ES-I3 (cell line): ENCODE measurements around the gene TSPAN33.

Experiments used
- H3K36me3 ChIP-seq: 2 replicates; pipeline ENCODE4 v1.6.1; 2013; ENCODE audit warnings: mild to moderate bottlenecking, low read length, control low read depth, moderate library complexity; ENCODE audit not compliant: insufficient read depth
- H3K4me1 ChIP-seq: 2 replicates; pipeline ENCODE4 v1.6.1; 2013; ENCODE audit warnings: mild to moderate bottlenecking, control low read depth, low read length; ENCODE audit not compliant: insufficient read depth
- H3K9ac ChIP-seq: 2 replicates; pipeline ENCODE4 v1.6.1; 2013; ENCODE audit warnings: low read depth, mild to moderate bottlenecking, low read length, moderate library complexity
- H3K9me3 ChIP-seq: 2 replicates; pipeline ENCODE4 v1.6.1; 2013; ENCODE audit warnings: mild to moderate bottlenecking, low read length, moderate library complexity; ENCODE audit not compliant: control insufficient read depth, insufficient read depth

Gene TSPAN33

GRCh38 chr7:129150199-129150996 is 5.9 kb downstream of the TSPAN33 start:
- Histone ChIP-seq H3K4me1 (peaks cover 9% of the 10 kb centered on the region), H3K9ac (no peak overlapping the region), H3K9me3 (no peaks in the 10 kb centered on the region), H3K36me3 (no peaks in the 10 kb centered on the region)

DNA sequence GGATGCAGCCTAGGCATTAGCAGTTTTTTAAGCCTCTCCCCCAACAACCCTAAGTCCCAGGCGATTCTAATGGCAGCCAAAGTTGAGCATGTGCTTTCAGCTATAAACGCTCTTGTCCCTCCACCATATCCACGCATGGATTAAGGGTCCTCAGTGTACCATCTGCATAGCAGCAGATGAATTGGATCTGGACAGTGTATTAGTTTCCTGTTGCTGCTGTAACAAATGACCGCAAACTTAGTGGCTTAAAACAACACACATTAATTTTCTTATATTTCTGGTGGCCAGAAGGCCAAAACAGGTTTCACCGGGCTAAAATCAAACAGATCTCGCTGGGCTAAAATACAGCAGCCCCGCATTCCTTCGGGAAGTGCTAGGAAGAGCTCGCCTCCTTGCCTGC is 13.1 kb downstream of the TSPAN33 start:
- Histone ChIP-seq H3K36me3 (no peaks in the 10 kb centered on the region; the same call in 1 of the 2 replicates), H3K9me3 (no peaks in the 10 kb centered on the region), H3K4me1 (no peaks in the 10 kb centered on the region), H3K9ac (no peak overlapping the region)

GRCh38 chr7:129159539-129159938 is 15.0 kb downstream of the TSPAN33 start:
- no peaks in the 10 kb centered on the region for H3K4me1 ChIP-seq
- no peaks in the 10 kb centered on the region for H3K9me3 ChIP-seq
- H3K9ac ChIP-seq = no peak overlapping the region
- H3K36me3 ChIP-seq = no peaks in the 10 kb centered on the region; the same call in 1 of the 2 replicates

DNA sequence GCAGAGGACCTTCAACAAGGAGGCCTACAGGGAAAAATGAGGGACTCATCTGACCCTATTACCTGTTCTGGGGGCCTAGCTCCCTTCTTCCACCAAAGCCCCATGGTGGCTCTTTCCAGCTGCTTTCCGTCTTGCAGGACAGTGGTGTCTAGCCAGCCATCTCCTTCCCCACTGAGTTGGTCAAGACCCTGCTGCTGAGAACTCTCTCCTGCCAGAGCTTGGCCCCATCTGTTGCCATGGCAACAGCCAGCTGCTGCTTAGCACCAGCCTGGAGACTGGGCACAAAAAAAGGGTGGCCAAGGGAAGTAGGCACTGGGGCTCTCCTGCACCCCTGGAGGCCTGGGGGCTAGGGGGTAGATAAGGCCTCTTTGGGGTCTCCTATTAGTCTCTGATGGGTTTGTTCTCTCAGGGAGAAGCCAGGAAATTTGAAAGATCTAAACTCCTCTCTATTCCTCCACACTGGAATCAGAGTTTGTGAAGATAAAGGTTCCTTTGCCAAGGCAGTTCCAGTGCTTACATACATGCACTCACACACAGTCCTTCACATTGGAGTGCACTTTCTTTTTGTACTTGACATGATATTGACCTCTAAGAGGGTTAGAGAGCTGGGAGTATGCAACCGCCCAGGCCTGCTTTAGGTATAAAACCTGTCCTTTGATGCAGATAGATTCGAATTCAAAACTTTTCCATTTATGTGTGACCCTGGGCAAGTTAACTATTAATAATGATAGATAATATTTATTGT is 15.8 kb downstream of the TSPAN33 start:
- H3K4me1 ChIP-seq = no peaks in the 10 kb centered on the region
- H3K36me3 ChIP-seq = no peaks in the 10 kb centered on the region; the same call in none of the 2 replicates
- no peak overlapping the region for H3K9ac ChIP-seq
- no peaks in the 10 kb centered on the region for H3K9me3 ChIP-seq

DNA sequence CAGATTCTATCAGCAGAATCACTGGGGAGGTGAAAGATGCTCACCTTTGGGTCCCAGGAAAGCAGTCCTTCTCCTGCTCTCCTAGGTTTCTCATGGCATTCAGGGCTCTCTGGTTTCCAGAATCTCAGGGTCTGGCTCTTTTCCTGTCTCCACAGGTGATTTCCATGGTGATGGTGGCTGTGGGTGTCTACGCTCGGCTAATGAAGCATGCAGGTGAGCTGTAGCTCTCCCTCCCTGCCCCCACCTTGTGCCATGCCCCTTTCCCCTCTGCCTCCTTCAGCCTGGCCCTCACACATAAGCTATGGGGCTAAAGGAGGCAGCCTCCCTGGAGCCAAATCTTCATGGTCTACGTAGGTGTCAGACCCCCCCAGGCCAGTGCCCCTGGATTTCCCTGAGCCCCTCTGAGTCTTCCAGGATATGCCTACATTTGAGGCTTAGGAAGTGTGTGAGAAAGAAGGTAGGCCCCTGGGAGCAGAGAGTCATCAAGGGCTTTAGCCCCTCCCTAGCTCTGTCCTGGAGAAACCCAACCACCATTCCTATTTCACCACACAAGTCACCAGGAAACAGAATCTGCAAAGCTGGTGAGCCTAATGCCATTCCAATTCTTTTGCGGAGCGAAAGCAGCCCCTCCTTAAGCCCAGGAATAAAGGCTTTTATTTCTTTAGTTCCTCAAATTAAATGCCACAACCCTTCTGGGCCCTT is 17.2 kb downstream of the TSPAN33 start:
- Histone ChIP-seq H3K9me3 (no peaks in the 10 kb centered on the region), H3K4me1 (no peaks in the 10 kb centered on the region), H3K9ac (no peak overlapping the region), H3K36me3 (no peaks in the 10 kb centered on the region; the same call in none of the 2 replicates)

DNA sequence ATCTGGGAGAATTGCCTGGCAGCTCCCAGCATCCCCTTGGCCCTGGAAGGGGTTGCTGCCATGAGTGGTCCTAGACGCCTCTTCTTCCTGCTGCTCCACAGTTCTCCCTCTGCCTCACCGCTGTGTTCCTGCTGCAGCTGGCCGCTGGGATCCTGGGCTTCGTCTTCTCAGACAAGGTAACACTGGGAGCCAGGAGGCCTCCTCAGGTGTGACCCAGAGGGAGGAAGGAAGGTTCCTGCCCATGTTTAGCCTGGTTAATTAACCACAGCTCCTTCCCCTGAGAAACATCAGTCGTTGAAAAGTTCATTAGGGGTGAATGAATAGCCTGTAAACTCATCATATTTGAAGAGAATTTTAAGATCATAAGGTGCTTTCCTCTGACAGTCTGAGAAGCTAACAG is 18.2 kb downstream of the TSPAN33 start:
- Histone ChIP-seq H3K4me1 (peaks cover under 1% of the 10 kb centered on the region; the same call in 1 of the 2 replicates), H3K36me3 (no peaks in the 10 kb centered on the region; the same call in none of the 2 replicates), H3K9ac (no peak overlapping the region), H3K9me3 (no peaks in the 10 kb centered on the region)

DNA sequence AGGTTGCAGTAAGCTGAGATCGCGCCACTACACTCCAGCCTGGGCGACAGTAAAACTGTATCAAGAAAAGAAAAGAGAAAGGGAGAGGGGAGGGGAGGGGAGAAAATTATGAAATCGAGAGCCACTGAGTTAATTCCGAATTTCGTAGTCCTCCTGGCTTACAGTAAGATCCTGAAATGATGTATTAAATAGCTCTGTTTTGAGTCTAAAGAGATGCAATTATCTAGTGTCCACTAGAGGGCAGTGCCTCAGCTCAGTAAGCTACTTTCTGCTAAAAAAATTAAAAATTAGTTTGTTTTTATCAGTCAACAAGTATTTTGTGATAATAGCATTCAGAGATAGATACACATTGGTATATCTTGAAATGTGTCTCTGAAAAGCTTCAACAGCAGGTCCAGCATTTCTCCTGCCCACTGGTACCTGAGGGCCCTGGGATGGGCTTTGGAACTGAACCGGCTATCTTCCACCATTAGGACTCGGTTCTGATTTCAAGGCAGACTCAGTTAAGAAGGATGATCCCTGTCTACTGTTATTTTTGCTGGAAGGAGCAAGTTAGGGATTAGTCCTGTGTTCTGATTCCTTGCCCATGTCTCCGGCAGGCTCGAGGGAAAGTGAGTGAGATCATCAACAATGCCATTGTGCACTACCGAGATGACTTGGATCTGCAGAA is 19.5 kb downstream of the TSPAN33 start:
- H3K36me3 ChIP-seq = no peaks in the 10 kb centered on the region; the same call in none of the 2 replicates
- peaks cover 6% of the 10 kb centered on the region; the same call in 1 of the 2 replicates for H3K4me1 ChIP-seq
- H3K9me3 ChIP-seq = no peaks in the 10 kb centered on the region
- no peak overlapping the region for H3K9ac ChIP-seq

GRCh38 chr7:129166745-129167144 is 22.2 kb downstream of the TSPAN33 start:
- H3K4me1 ChIP-seq = peaks cover 17% of the 10 kb centered on the region
- H3K9ac ChIP-seq = no peak overlapping the region
- no peaks in the 10 kb centered on the region; the same call in none of the 2 replicates for H3K36me3 ChIP-seq
- no peaks in the 10 kb centered on the region for H3K9me3 ChIP-seq

- H3K9ac ChIP-seq = no peak overlapping the region
- no peaks in the 10 kb centered on the region; the same call in none of the 2 replicates for H3K36me3 ChIP-seq
- H3K9me3 ChIP-seq = no peaks in the 10 kb centered on the region
- peaks cover 17% of the 10 kb centered on the region for H3K4me1 ChIP-seq
Measured at GRCh38 chr7:129167817-129168216, 23.3 kb downstream of the TSPAN33 start.

GRCh38 chr7:129168231-129169021 is 23.9 kb downstream of the TSPAN33 start:
- peaks cover 17% of the 10 kb centered on the region for H3K4me1 ChIP-seq
- peak overlapping the region; percentile 90 for H3K9ac ChIP-seq
- H3K36me3 ChIP-seq = no peaks in the 10 kb centered on the region; the same call in none of the 2 replicates
- no peaks in the 10 kb centered on the region for H3K9me3 ChIP-seq

DNA sequence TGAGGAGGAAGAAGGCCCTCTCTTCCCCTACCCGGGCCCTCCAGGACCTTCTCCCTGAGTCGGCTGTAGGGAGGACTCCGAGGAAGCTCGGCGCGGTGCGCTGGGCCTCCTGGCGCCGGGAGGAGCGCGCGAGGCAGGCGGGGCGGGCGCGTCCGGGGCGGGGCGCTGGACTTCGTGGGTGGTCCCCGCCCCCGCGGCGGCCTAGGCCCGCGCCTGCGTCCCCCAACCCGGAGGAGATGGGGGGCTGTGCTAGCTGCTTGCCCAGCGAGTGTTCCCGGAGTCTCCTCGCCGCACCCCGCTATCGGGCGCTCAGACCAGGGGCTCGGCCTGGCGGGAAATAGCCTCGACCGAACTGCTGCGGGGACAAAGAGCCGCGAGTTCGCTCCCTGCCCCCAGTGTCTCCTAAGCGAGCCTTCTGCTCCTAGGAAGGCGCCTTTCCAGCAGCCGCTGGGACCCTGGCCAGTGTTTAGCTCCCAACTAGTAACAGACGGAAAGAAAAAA is 24.7 kb downstream of the TSPAN33 start:
- Histone ChIP-seq H3K36me3 (no peaks in the 10 kb centered on the region; the same call in none of the 2 replicates), H3K9me3 (no peaks in the 10 kb centered on the region), H3K4me1 (peaks cover 17% of the 10 kb centered on the region), H3K9ac (peak overlapping the region; percentile 90)

DNA sequence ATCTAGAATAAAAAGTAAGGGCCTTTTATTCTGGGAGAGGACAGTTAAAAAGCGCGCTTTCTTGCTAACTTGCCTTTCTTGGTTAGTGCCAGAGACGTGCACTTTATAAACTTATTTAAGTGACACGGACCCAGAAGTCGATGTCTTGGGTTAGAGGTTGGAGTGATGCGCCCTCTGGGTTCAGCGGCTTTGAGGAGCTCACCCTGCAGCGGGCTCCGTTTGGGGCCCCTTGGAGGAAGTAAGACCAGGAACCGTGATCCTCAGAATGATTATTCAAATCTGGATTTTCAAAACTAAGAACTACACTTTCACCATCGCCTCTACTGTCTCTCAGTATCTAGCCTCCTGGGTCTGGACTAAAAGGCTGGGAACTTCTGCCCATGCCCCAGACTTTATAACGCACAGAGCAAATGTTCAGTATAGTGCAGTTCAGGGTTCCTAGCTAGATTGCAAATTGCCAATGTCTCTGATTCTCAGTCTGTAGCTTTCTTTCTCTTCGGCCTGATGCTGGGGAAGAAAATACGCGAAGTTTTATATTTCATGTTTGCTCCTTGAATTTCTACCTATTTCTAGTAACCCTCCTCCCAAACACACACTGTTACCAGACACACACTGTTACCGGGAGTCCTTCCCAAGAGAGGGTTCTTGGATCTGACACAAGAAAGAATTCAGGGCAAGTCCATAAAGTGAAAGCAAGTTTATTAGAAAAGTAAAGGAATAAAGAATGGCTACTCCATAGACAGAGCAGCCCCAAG is 25.4 kb downstream of the TSPAN33 start:
- no peaks in the 10 kb centered on the region for H3K9me3 ChIP-seq
- H3K4me1 ChIP-seq = peaks cover 17% of the 10 kb centered on the region
- H3K9ac ChIP-seq = peak overlapping the region; percentile 90
- no peaks in the 10 kb centered on the region; the same call in none of the 2 replicates for H3K36me3 ChIP-seq
